Choroid plexus epithelial cell (primary cell): Measurements from ENCODE around the gene DEGS2.
"Not testable (repeated sequence)": the region's sequence is repeated elsewhere in the genome, so short reads cannot be mapped to it uniquely, and the experiment has no call there.

Source experiments
- DNase-seq: peaks from one replicate; pipeline ENCODE4 v3.0.0-alpha.2; 2010; ENCODE audit warnings: low read depth
- H3K4me3 ChIP-seq: 2 replicates; pipeline ENCODE4 v1.5.1; 2011; ENCODE audit warnings: low read depth, mild to moderate bottlenecking, control low read depth, low read length, moderate library complexity
- CTCF ChIP-seq: conservative IDR thresholded peaks from 2 replicates; pipeline ENCODE4 v1.5.1; 2011; ENCODE audit warnings: low read depth, mild to moderate bottlenecking, control low read depth, inconsistent platforms, low read length, moderate library complexity

The DEGS2 gene

GRCh38 chr14:100190126-100190525 lies 30.7 kb upstream of the DEGS2 start:
- no peak overlapping the region for H3K4me3 ChIP-seq
- no peak for TF ChIP-seq CTCF
- DNase-seq = no peak

DNA sequence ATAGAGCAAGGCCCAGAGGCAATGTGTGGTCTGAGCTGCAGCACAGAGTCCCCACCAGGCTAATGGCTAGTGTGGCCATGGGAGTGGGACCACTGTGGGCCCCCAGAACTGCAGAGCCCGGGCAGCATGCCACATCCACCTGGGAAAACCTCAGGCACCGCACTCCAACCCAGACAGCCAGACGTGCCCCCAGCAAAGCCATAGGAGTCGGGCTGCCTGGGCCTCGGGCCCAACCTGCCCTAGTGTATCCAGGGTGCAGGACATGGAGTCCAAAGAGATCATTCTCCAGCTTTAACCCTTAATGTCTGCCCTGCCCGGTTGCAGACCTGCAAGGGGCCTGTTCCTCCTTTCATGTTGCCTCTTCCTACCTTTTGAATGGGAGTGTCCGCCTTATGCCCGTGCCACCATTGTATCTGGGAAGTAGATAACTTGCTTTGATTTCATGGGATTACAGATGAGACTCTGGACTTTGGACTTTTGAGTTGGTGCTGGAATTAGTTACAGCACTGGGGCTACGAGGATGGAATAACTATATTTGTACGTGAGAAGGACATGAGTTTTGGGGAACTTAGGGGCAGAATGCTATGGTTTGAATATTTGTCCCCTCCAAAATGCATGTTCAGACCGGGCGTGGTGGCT lies 29.1 kb upstream of the DEGS2 start:
- no peak for DNase-seq
- H3K4me3 ChIP-seq = no peak overlapping the region
- no peak for TF ChIP-seq CTCF

- no peak for DNase-seq
- H3K4me3 ChIP-seq = no peak overlapping the region
- no peak for TF ChIP-seq CTCF
These were observed 27.9 kb upstream of the DEGS2 start for GRCh38 chr14:100187247-100187833.

DNA sequence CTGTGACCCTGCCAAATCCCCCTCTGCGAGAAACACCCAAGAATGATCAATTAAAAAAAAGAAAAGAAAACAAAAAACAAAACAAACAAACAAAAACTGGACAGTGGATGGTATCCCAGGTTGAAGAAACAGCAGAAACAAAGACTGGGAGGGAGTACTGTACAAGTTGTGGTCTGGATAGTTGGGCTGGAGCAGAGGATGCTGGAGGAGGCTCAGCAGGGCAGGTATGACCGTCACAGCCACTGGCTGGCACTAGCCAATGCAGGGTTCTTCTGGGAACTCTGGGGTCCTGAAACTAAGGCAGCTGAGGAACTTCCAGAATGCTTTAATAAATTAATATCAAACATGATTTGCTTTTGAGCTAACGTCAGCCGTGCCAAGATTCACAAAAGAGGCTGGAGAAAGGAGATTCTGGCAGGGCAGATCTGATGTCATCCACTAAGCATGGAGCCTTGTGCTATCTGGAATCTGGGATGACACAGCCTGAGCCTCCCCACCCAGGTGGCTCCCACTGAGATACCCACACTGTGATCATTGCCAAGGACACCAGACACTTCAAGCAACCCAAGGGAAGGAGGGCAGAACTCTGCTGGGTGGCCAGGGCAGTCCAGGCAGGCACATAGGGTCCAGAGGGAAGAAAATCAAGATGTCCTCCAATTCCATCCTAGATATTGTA lies 22.6 kb upstream of the DEGS2 start:
- DNase-seq = peak; percentile 11
- H3K4me3 ChIP-seq = not testable (repeated sequence)

DNA sequence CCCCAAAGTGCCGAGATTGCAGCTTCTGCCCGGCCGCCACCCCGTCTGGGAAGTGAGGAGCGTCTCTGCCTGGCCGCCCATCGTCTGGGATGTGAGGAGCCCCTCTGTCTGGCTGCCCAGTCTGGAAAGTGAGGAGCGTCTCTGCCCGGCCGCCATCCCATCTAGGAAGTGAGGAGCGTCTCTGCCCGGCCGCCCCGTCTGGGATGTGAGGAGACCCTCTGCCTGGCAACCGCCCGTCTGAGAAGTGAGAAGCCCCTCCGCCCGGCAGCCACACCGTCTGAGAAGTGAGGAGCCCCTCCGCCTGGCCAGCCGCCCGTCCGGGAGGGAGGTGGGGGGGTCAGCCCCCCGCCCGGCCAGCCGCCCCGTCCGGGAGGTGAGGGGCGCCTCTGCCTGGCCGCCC lies 21.2 kb upstream of the DEGS2 start:
- DNase-seq, H3K4me3 ChIP-seq: not testable (repeated sequence)

DNA sequence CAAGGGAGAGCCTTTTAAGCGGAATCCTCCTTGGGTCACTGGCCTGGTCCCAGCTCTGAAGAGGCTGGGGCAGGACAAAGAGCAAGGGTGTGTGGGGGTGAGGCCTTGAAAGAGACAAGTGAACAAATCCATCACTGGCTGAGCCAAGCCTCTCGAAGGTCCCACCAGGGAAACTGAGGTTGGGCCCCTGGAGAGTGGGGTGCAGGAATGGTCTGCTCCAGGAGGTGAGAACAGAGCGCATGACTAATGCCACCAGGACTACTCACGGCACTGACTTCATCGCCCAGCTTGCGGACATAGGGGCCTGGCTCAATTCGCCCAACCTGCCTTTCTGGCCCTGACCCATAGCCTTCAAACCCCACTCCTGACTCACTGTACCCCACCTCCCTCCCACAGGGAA lies 19.2 kb upstream of the DEGS2 start:
- no peak overlapping the region for H3K4me3 ChIP-seq
- DNase-seq = no peak
- TF ChIP-seq CTCF = no peak

GRCh38 chr14:100176811-100177327 lies 17.4 kb upstream of the DEGS2 start:
- no peak for DNase-seq
- H3K4me3 ChIP-seq = no peak overlapping the region
- no peak for TF ChIP-seq CTCF

GRCh38 chr14:100173353-100173752 lies 13.9 kb upstream of the DEGS2 start:
- H3K4me3 ChIP-seq = no peak overlapping the region
- DNase-seq = no peak
- TF ChIP-seq CTCF = no peak
